GM15510 (cell line): ENCODE results near the gene OR10D3.

Experiments used
- POLR2A ChIP-seq: IDR thresholded peaks from 3 replicates; pipeline ENCODE4 v1.6.1; 2011; ENCODE audit warnings: borderline replicate concordance; ENCODE audit not compliant: insufficient read length; ENCODE audit errors: extremely low read depth

The OR10D3 gene

GRCh38 chr11:124176925-124177715, 6.0 kb upstream of the OR10D3 start:
- TF ChIP-seq POLR2A, result no peak

- no peak for TF ChIP-seq POLR2A
Measured at GRCh38 chr11:124179310-124179709, 3.8 kb upstream of the OR10D3 start.

DNA sequence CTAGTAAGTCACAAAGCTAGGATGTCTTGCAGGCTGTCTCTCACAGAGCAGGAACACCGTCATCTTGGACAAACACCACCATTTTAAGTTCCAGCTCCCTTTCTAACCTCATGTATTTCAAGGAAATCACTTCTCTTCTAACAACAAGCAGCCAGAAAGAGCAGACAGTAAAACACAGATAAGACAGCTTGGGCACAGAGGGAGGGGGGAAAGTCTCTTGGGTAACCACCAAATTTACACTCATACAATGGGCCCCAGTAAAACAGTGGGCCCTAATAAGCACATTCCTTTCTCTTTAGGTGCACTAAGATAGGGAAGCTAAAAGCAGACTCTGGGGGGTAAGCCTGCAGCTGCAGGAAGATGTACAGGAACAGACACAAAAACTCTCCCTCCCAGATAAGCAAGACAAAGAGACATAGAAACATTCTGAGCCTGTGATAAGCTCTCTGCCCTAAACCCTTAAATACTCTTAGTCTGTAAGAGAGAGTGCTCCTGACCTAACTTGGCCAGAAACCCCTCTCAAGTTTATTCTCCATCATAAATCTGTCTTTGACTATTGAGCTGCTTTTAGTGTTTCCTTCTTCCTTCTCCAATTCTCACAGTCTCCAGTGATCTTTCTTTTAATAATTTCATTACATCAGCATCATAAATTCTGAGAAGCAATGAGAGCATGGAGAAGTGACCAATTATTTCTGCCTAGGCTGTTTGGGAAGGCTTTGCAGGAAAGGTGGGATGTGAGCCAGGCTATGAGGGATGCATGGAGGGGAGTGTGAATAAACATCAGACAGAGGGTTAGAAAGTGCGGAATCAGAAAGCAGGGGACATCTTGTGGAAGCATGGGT, 7.4 kb downstream of the OR10D3 start:
- TF ChIP-seq POLR2A, result no peak

DNA sequence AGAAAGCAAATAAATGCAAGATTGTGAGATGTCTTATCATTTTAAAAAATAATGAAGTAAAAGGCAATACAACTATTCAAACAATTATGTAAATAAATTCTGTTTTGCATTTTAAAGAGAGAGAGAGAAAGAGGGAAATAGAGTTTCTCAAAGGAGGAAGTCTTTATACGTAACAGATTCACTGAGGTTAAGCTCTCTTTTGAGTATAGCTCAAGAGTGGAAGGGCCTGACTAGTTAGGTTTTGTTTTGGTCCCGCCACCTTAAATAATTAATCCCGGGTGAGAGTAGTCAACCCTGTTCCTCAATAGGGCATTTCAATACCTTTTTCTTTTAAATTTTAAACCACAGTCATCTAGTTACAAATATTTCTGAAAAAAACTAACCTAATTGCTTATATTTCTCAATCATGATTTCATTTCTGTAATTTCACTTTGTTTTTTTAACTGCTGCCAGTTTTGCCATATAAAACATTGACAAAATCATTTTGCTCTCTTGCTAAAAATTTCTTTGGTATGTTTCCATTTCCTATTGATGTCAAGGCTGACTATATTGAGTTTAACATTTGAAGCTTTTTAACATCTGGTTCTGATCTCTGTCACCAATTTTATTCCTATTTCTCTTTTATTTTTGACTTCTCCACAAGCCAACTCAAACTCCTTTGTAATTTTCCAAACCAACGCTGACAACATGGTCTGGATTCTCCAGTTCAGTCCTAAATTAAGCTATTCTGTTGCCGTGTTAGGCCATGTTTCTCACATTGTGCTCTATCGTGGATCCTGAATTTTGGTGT, 10.3 kb downstream of the OR10D3 start:
- TF ChIP-seq POLR2A, result no peak

DNA sequence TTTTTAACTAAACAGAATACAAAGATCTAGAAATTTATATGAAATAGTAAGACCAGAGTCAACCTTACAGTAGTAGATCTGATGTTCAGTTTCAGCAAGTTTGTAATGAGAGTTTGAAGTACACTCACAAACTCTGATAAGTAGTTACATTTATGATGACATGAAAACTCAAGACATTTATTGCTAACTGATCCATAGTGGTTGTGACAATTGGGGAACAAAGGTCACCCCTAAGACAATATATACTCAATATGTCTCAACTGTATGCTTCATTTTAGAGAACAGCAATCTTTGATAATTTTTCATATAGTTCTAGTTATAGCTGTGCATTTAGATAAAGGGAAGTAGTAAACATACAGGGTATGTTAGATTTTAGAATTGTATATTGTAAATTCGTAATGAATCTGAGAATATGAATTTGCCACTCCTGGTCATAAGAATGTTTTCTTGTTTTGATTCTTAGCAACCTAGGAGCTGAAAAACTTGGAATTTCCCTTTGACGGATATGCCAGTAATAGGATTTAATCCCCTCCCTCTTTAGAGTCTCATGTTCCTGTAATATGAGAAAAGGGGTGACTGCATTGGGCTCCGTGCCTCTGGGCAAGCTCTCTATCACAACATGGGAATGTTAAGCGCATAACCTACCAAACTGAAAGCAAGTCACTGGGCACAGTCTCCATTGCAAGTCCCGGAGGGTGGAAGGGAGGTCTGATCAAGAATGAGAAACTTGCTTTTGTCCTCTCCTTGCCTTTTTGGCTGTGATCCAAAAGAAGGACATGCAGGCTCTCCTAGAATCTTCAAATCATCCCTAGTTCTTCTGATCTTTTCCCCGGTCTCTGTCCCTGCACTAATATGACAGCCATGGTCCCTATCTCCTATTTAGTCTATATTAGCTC, 11.4 kb downstream of the OR10D3 start:
- no peak for TF ChIP-seq POLR2A

GRCh38 chr11:124195189-124195734, 12.1 kb downstream of the OR10D3 start:
- TF ChIP-seq POLR2A, result no peak

DNA sequence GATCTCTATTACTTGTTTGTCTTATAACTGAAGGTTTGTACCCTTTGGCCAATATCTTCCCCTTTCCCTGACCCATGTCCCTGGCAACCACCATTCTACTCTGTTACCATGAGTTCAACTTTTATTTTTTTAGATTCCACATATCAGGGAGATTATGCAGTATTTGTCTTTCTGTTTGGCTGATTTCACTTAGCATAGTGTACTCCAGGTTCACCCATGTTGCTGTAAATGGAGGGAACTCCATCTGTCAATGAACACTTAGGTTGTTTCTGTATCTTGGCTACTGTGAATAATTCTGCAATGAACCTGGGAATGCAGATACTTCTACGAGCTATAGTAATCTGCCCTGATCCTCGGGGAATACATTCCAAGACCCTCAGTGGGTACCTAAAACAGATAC, 14.9 kb downstream of the OR10D3 start:
- TF ChIP-seq POLR2A, result no peak

DNA sequence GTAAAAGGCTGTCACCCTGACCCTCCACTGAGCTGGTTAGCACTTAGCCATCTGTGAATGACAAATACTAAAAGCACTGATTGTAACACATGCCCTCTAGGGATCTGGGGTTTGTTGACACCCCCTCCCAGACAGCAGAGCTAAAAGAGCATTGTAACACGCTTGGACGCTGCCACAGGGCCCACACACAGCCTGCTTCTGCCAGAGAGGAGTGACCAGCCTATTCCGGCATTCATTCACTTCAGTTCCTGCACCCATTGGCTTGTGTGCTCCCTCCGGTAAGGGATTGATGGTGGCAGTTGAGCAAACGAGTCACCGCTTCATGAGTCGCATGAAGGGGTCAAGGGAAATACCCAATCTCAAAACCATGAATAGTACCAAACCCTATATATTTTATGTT, 15.8 kb downstream of the OR10D3 start:
- TF ChIP-seq POLR2A, result no peak

DNA sequence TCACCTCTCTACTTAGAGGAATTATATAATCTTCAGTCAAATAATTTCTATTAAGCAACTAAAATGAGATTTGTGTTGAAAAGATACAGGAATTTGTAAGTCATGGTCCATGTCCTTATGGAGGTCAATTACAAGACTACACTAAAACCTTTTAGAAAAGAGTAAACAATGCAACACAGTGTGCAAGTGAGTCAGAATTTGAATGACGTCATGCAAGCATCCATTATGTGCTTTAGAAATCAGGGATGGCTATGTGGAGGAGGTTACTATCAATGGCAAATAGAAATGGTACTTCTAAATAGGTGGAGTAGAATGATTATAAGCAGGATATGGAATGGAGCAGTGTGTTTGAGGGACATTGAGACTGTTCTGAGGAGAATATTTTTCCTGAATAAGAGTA, 16.6 kb downstream of the OR10D3 start:
- no peak for TF ChIP-seq POLR2A

- no peak for TF ChIP-seq POLR2A
Measured at GRCh38 chr11:124200671-124201070, 17.5 kb downstream of the OR10D3 start.

GRCh38 chr11:124202951-124203350, 19.8 kb downstream of the OR10D3 start:
- TF ChIP-seq POLR2A, result no peak

DNA sequence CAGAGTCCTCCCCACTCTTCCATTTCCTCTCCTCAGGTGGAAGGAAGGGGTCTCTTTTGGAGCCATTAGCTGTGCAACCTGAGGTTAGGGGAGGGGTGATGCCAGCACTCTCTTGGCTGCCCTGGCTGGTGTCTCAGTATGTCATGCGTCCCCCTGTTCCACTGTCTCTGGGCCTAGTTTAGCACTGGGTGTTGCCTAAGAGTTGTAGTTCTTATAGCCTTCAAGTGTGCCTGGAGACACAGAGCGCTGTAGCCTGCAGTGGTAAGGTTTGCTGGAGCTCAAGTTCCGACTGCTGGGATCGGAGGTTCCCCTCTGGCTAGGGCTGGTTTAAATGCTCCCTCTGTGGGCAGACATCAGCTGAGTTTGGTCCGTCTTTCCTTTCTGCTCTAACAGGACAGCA, 20.9 kb downstream of the OR10D3 start:
- TF ChIP-seq POLR2A, result no peak

- no peak for TF ChIP-seq POLR2A
Measured at GRCh38 chr11:124207102-124207792, 24.1 kb downstream of the OR10D3 start.
